Measurements from ENCODE around the gene CBARP.
A peak's percentile ranks its signal among the peaks of the same experiment; 100 is the strongest.

Gene CBARP

DNA sequence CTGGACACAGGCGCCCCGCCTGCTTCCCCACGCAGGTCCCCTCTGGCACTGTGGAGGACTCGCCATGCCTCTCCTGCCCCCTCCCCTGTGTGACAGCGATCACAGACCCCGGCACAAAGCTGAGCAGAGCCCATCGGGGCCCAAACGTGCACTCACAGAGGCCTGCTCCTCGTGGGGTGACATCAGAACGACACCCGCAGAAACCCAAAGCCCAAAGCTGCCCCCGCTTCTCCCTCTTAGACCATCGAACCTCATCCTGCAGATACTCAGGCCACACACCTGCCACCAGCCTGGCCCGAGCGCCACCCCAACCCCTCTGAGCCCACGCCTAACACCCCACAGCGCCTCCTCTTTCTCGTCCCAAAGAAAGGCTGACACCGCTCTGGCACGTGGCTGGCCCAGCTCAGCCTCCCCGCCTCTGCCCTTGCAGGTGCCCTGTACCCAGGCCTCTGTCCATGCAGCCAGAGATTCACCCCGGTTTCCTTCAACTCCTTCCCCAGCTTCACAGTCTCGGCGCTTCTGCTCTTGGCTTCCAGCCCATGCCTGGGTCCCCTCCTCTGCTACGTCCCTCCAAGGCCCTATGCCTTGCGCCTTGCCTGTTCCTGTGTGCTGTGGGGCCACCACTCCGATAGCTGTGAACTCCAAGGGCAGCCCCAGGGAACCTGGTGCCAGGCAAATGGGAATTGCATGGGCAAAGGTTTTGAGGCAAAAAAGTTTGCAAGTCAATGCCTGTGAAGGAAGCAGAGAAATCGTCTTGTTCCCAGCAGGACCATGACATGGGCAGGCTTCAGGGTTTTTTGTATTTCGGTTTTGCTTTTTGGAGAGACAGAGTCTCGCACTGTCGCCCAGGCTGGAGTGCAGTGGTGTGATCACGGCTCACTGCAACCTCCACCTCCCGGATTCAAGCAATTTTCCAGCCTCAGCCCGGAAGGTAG lies 831 bp upstream of the CBARP start:
- no peak for DNase-seq

GRCh38 chr19:1237027-1237659 lies 662 bp downstream of the CBARP start:
- no peak for DNase-seq

- no peak for DNase-seq
Observed at GRCh38 chr19:1236576-1236975, 1.2 kb downstream of the CBARP start.

- DNase-seq, result peak; percentile 34
Observed at GRCh38 chr19:1235625-1236538, 1.9 kb downstream of the CBARP start.

- DNase-seq, result no peak
Observed at GRCh38 chr19:1234955-1235380, 2.8 kb downstream of the CBARP start.

- no peak for DNase-seq
Observed at GRCh38 chr19:1234051-1234954, 3.5 kb downstream of the CBARP start.

DNA sequence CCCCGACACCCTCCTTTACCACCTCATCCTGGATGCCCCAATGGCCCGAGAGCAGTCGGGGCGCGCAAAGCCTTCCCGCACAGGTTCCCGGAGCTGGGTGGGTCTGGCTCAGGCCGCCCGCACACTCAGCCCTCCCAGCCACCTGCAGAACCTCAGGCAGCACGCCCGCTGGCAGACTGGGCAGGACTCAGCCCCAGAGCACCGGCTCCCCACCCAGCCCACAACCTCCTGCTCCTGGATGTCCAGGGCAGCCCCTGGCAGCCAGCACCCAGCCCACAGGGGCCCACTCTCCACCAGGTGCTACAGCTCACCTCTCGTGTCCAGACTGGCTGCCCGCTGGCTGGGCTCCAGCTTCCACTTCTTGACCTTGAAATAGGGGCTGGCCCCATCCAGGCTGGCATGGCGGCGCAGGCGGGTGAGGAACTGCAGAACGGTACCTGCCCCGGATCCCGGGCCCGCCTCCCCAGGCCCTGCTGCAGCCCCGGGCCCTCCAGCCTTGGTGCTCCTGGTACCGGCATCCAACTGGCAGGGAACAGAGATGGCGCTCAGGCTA lies 4.6 kb downstream of the CBARP start:
- no peak for DNase-seq

GRCh38 chr19:1232652-1233072 lies 5.1 kb downstream of the CBARP start:
- no peak for DNase-seq

DNA sequence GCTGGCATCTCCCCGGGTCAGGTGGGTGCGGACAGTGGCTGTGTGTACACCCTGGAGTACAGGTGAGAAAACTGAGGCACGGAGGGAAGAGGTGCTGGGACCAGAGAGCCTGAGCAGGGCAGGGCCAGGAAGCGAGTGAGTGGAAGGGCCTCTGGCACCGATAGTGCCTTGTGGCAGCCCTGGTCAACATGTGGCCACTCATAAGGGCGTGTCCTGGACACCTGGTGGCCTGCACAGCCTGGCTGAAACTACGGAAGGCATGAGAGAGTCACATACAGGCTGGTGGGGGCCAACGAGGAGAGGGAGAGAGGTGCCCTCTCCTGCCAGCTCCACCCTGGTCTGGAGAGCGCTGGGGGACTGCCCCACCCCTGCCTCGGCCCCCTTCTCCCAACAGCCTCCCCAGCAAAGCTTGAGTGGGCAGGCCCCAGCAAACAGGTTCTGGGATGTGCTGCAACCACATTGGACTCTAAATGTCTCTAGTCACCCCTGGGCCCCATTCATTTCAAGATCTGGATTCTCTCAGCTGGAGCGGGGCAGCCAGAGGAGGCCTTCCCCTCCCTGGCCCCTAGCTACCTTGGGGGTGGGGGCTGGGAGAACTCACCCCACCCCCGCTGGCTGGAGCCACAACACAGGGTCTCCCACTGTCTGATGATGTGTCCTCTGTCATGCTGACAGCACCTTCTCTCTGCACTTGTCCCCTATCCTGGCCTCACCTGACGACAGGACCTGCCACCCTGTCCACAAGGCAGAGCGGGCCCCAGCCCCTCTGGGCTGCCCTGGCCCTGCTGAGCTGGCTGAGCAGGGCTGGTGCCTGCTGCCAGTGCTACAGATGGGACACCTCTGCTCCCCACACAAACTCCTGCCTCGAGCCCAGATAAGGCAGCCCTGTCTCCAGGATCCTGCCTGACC lies 5.8 kb downstream of the CBARP start:
- no peak for DNase-seq

DNA sequence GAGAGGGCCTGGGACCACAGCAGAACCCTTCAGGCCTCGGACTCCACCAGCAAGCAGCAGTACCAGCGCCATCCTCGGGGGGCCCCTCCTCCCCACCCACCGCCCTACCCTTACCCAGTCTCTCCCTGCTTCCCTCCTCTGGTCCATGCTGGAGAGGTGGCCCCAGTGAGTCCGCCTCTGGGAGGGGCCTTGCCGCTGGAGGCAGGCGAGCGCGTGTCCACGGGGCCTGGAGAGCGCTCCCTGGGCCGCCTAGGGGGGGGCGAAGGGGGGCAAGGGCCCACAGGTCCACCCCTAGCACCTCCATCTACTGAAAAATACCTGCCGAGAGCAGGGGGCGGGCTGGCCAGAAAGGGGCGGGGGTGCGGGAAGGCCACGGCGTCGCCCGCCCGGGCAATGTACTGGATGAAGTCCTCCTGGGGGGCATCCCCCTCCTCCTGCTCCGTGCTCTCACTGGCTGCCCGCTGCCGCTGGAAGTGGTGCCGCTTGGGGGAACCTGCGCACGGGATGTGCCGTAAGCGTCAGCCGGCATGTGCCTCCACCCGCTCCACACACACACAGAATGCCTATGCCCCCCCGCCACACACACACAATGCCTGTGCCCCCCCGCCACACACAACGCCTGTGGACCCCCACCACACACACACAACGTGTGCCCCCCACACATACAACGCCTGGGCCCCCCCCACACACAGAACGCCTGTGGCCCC lies 6.9 kb downstream of the CBARP start:
- DNase-seq, result no peak

- no peak for DNase-seq
Observed at GRCh38 chr19:1229924-1230782, 7.7 kb downstream of the CBARP start.

GRCh38 chr19:1229056-1229923 lies 8.5 kb downstream of the CBARP start:
- no peak for DNase-seq

GRCh38 chr19:1228161-1228957 lies 9.4 kb downstream of the CBARP start:
- DNase-seq, result no peak

- no peak for DNase-seq
Observed at GRCh38 chr19:1227304-1228054, 10.3 kb downstream of the CBARP start.

DNA sequence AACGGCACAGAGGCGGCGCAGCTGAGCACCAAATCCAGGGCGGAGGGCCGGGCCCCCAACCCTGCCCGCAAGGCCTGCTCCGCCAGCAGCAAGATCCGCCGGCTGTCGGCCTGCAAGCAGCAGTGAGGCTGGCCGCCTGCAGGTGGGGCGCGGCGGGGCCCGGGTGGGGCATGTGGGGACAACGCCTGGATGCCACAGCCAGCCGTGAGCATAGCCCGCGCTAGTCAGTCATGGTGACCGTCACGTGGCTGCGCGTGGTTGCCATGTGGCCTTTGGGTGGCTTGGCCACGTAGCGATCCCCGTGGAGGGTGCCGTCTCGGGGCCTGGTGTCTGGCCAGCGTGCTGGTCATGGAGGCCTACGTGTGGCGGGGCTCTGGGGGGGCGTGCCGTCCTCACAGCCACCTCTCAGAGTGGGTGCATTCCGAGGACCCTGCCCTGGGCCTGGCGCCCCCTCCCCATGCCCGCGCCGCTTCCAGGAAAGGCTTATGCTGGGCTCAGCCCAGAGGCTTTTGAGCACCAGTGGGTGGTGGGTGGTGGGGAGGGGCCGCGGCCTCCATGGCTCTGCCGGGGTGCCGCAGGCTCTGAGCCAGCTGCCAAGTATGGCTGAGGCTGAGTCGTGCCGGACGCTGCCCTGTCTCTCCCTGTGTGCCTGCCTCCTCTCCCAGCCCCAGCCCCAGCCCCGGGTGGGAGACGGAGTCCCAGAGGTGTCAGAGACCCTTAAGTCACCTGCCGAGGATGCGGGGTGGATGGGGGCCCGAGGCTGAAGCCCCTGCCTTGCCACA lies 11.1 kb downstream of the CBARP start:
- no peak for DNase-seq

- no peak for DNase-seq
Observed at GRCh38 chr19:1226227-1226518, 11.6 kb downstream of the CBARP start.

All from NCI-H226 (cell line).